Body of pancreas (tissue), 4 donors: ENCODE data around the gene IL2RA.

Experiments used
- CTCF ChIP-seq, 7 experiments: fragments of 450-650 bp in 4 of 7; fragments of 200-600 bp in 3 of 7; sonication (generic) in 3 of 7; IDR thresholded peaks; one replicate each; pipeline ENCODE4 v1.5.1; 2016 to 2019; ENCODE audit warnings: antibody characterized with exemption in 7 of 7
- POLR2A ChIP-seq, 3 donors: fragments of 450-650 bp; IDR thresholded peaks; one replicate each; pipeline ENCODE4 v1.6.1; 2016; ENCODE audit warnings: antibody characterized with exemption in 3 of 3, mild to moderate bottlenecking in 2 of 3

DNA sequence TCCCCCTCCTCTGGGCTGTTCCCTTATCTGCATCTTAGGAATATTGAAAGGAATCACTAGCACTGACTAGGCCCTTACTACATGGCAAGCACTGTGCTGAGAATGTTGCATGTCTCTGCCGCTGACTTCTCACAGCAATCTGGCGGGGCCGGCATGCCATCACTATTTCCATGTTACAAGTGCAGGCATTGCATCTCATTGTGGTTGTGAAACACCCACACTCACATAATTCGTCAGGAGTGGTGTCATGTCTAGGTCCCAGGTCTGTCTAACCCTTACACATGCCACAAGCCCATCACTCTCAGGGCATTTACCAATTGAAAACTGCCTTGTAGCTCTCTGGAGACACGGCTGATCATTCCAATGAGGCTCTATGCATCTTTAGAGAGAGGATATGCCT is 8.5 kb upstream of the IL2RA start:
- TF ChIP-seq POLR2A (IDR thresholded peaks at IDR 0.05) (no peak), CTCF (IDR thresholded peaks at IDR 0.05) (no peak)
